Stomach (tissue), 9 donors: ENCODE data around the gene RSPO1. TPM values are rescaled to one million over a fixed set of nuclear protein-coding genes. Genes with fewer than 3 reads are reported as not detected.

Experiments used
- DNase-seq, 2 donors: peaks; one replicate each; pipeline versions ENCODE4 v3.0.0 to v3.0.0-alpha.2; 2013 to 2019
- H3K27ac ChIP-seq, 5 donors: fragments of 200-600 bp in 4 of 5; sonication (generic) in 4 of 5; one replicate each; pipeline ENCODE4 v1.5.1; 2013 to 2019; ENCODE audit warnings: mild to moderate bottlenecking in 1 of 5, moderate library complexity in 1 of 5
- H3K27me3 ChIP-seq, 3 donors: fragments of 200-600 bp; sonication (generic); one replicate each; pipeline ENCODE4 v1.5.1; 2017 to 2019; ENCODE audit warnings: mixed run types in 1 of 3
- H3K36me3 ChIP-seq, 4 donors: fragments of 200-600 bp; sonication (generic); 1 replicate in 3 of 4; 2 replicates in 1 of 4; pipeline ENCODE4 v1.5.1; 2016 to 2019
- H3K4me1 ChIP-seq, 4 donors: fragments of 200-600 bp; sonication (generic); one replicate each; pipeline ENCODE4 v1.5.1; 2016 to 2019
- H3K4me3 ChIP-seq, 4 donors: fragments of 200-600 bp; sonication (generic) in 3 of 4; one replicate each; pipeline ENCODE4 v1.5.1; 2016 to 2019; ENCODE audit warnings: mild to moderate bottlenecking in 1 of 4
- H3K9me3 ChIP-seq, 4 donors: fragments of 200-600 bp; sonication (generic); one replicate each; pipeline ENCODE4 v1.5.1; 2016 to 2019
- CTCF ChIP-seq, 7 experiments: fragments of 450-650 bp in 4 of 7; fragments of 200-600 bp in 3 of 7; sonication (generic) in 3 of 7; IDR thresholded peaks; one replicate each; pipeline ENCODE4 v1.5.1; 2016 to 2019; ENCODE audit warnings: antibody characterized with exemption in 7 of 7, control low read depth in 2 of 7, mild to moderate bottlenecking in 1 of 7
- EP300 ChIP-seq: sonication (generic); formaldehyde crosslinking; IDR thresholded peaks from one replicate; pipeline ENCODE4 v1.6.1; 2017; ENCODE audit warnings: antibody characterized with exemption
- POLR2A ChIP-seq, 4 donors: fragments of 450-650 bp; IDR thresholded peaks; one replicate each; pipeline ENCODE4 v1.6.1; 2016; ENCODE audit warnings: antibody characterized with exemption in 4 of 4, control low read depth in 2 of 4, mild to moderate bottlenecking in 1 of 4, moderate library complexity in 1 of 4
- POLR2AphosphoS5 ChIP-seq, 3 donors: sonication (generic); formaldehyde crosslinking; IDR thresholded peaks; one replicate each; pipeline ENCODE4 v1.6.1; 2016; ENCODE audit warnings: antibody characterized with exemption in 3 of 3
- WGBS, 5 donors: extraction: QIAGEN DNeasy Blood & Tissue Kit in 3 of 5; methylation state at CpG; one replicate each; pipeline versions ENCODE4 v1.1.5 to v1.1.7; 2013 to 2018; 5-methylcytosine and 5-hydroxymethylcytosine counted together
- intact Hi-C: fragments of 100-400 bp; cut with DNase I; formaldehyde crosslinking; loops from one replicate; pipeline ENCODE4 v1.15.1; 2023; ENCODE audit warnings: low total_unique reads
- polyA plus RNA-seq, 3 donors: library from polyadenylated mRNA; stranded (reverse); fragments of 200-250 nt; gene quantifications; one replicate each; pipeline ENCODE4 v1.2.3, GENCODE V29; 2013
- total RNA-seq, 5 donors: library from RNA; depleted of rRNA; stranded (reverse); fragments of >200 nt; gene quantifications; one replicate each; pipeline versions ENCODE4 v1.1.0 to v1.2.3, GENCODE V29; 2014 to 2016
- donor health status: healthy with polysubstance abuse.
- donor health status: Bipolar disorder and iron deficiency.
- donor health status: healthy.

Gene RSPO1
- total and polyA plus RNA-seq, 8 donors: 0.50 to 5.8 (median 1.4) TPM

GRCh38 chr1:37605061-37605650, 29.5 kb downstream of the RSPO1 start:
- Histone ChIP-seq H3K27me3 (peaks cover 0 to 55% (median 10%) of the 10 kb centered on the region in 3 donors), H3K4me1 (peaks cover 0 to 25% (median 2%) of the 10 kb centered on the region in 4 donors), H3K36me3 (no peaks in the 10 kb centered on the region), H3K9me3 (no peaks in the 10 kb centered on the region), H3K4me3 (no peak overlapping the region), H3K27ac (peak overlapping the region in 1 of 5 donors; percentile 50)
- TF ChIP-seq POLR2AphosphoS5 (IDR thresholded peaks at IDR 0.05) (no peak), POLR2A (IDR thresholded peaks at IDR 0.05) (no peak), EP300 (no peak), CTCF (IDR thresholded peaks at IDR 0.05) (no peak)
- peak in 1 of 2 donors; percentile 13 for DNase-seq
- intact Hi-C loops: no loop called here
- WGBS, 5 donors: 48 to 71% (median 57%) methylated on average over 10 to 12 of the region's 12 CpGs

GRCh38 chr1:37602750-37603694, 31.7 kb downstream of the RSPO1 start:
- H3K27me3 ChIP-seq: peaks cover 0 to 52% (median 13%) of the 10 kb centered on the region in 3 donors
- no peaks in the 10 kb centered on the region for H3K9me3 ChIP-seq
- no peak overlapping the region for H3K27ac ChIP-seq
- no peak overlapping the region for H3K4me3 ChIP-seq
- no peaks in the 10 kb centered on the region for H3K36me3 ChIP-seq
- H3K4me1 ChIP-seq: peaks cover 0 to 20% (median 2%) of the 10 kb centered on the region in 4 donors
- intact Hi-C loops: loop anchor here (5.0 kb wide), 1 partner anchor 79 kb away; no protein-coding TSS in a partner anchor
- WGBS, 5 donors: 27 to 39% (median 33%) methylated on average over 8 of the region's 8 CpGs
- peak in 1 of 2 donors; percentile 56 for DNase-seq
- TF ChIP-seq POLR2A (IDR thresholded peaks at IDR 0.05): no peak
- TF ChIP-seq CTCF (IDR thresholded peaks at IDR 0.05): peak in 5 of 7 experiments; percentile 23 to 59 (median 44)

GRCh38 chr1:37601441-37601840, 33.3 kb downstream of the RSPO1 start:
- H3K9me3 ChIP-seq: no peaks in the 10 kb centered on the region
- H3K36me3 ChIP-seq: no peaks in the 10 kb centered on the region
- DNase-seq: no peak
- peaks cover under 1 to 17% (median 4%) of the 10 kb centered on the region in 4 donors for H3K4me1 ChIP-seq
- TF ChIP-seq CTCF (IDR thresholded peaks at IDR 0.05) (no peak), EP300 (no peak), POLR2AphosphoS5 (IDR thresholded peaks at IDR 0.05) (no peak), POLR2A (IDR thresholded peaks at IDR 0.05) (no peak)
- peaks cover 0 to 38% (median 6%) of the 10 kb centered on the region in 3 donors for H3K27me3 ChIP-seq
- intact Hi-C loops: loop anchor here (5.0 kb wide), 1 partner anchor 81 kb away; no protein-coding TSS in a partner anchor
- no peak overlapping the region for H3K4me3 ChIP-seq
- no peak overlapping the region for H3K27ac ChIP-seq

- intact Hi-C loops: loop anchor here (5.0 kb wide), 1 partner anchor 82 kb away; no protein-coding TSS in a partner anchor
- Histone ChIP-seq H3K4me3 (no peak overlapping the region), H3K27ac (no peak overlapping the region), H3K4me1 (peaks cover 9 to 17% (median 12%) of the 10 kb centered on the region in 4 donors), H3K9me3 (no peaks in the 10 kb centered on the region), H3K36me3 (no peaks in the 10 kb centered on the region), H3K27me3 (peaks cover 0 to 26% (median 6%) of the 10 kb centered on the region in 3 donors)
- TF ChIP-seq POLR2AphosphoS5 (IDR thresholded peaks at IDR 0.05) (no peak), CTCF (IDR thresholded peaks at IDR 0.05) (no peak), EP300 (no peak), POLR2A (IDR thresholded peaks at IDR 0.05) (no peak)
- DNase-seq: peak in 1 of 2 donors; percentile 12
- 66 to 79% (median 76%) methylated on average over 5 of the region's 5 CpGs for WGBS, 5 donors
Observed at GRCh38 chr1:37599940-37600339, 34.8 kb downstream of the RSPO1 start.
